GM11168 (cell line): ENCODE measurements around the gene SLC1A5.
"Not testable (repeated sequence)": the region's sequence is repeated elsewhere in the genome, so short reads cannot be mapped to it uniquely, and the experiment has no call there.

Source experiments
- in situ Hi-C: fragments of 300-500 bp; cut with MboI; formaldehyde crosslinking; loops from one replicate; pipeline ENCODE4 v1.12.0; 2022; ENCODE audit warnings: low sequenced_read_pairs; ENCODE audit not compliant: unreplicated experiment

Gene SLC1A5

GRCh38 chr19:46788262-46788967 is at the start of gene SLC1A5:
SLC1A5 (minus strand) TSS chr19:46788594; CDS start chr19:46787965, 629 bp downstream.
- in situ Hi-C loops, result no loop called here

- in situ Hi-C loops, result no loop called here
These were observed 49.8 kb upstream of the SLC1A5 start for GRCh38 chr19:46838160-46838559.

GRCh38 chr19:46834984-46835383 is 46.6 kb upstream of the SLC1A5 start:
- in situ Hi-C loops, result loop anchor here (5.0 kb wide), 1 partner anchor 78 kb away; no protein-coding TSS in a partner anchor

DNA sequence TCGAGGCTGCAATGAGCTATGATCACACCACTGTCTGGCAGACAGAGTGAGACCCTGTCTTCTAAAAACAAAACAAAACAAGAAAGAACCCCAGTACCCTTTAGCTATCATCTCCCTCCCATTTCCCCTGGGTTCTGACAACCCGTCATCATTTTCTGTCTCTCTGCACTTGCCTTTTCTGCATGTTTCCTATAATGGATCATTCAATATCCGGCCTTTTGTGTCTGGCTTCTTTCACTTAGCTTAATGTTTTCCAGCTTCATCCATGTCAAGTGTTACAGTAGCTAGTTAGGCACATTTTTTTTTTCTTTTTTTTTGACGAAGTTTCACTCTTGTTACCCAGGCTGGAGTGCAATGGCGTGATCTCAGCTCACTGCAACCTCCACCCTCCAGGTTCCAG is 45.7 kb upstream of the SLC1A5 start:
- in situ Hi-C loops, result loop anchor here (5.0 kb wide), 1 partner anchor 77 kb away; no protein-coding TSS in a partner anchor

GRCh38 chr19:46830864-46831263 is 42.5 kb upstream of the SLC1A5 start:
- in situ Hi-C loops, result loop anchor here (5.0 kb wide), 1 partner anchor 74 kb away; no protein-coding TSS in a partner anchor

GRCh38 chr19:46828484-46828883 is 40.1 kb upstream of the SLC1A5 start:
- in situ Hi-C loops, result no loop called here

DNA sequence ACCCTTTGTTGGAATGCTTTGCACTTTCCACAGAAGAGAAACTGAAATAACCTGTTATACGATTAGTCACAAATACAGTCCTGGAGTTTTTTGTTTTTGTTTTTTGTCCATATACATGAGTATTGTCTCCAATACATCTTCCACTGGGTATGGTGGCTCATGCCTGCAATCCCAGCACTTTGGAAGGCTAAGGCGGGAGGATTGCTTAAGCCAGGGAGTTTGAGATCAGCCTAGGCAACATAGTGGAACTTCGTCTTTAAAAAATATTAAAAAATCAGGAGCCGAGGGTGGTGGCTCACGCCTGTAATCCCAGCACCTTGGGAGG is 37.3 kb upstream of the SLC1A5 start:
- in situ Hi-C loops, result no loop called here

- in situ Hi-C loops, result no loop called here
These were observed 36.7 kb upstream of the SLC1A5 start for GRCh38 chr19:46824890-46825730.

DNA sequence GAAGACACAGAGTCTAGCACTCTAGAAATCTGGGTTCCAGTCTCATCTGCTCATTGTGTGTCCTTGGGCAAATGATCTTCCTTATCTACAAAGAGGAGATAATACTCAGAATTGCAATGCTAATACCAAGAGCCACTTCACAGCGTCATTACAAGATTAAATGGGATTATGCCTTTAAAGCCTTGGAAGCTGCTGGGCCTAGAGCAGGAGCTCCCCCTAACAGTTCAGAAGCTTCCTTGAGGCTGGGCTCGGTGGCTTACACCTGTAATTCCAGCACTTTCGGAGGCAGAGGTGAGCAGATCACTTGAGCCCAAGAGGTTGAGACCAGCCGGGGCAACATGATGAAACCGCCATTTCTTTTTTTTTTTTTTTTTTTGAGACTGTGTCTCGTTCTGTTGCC is 34.7 kb upstream of the SLC1A5 start:
- in situ Hi-C loops, result no loop called here

- in situ Hi-C loops, result not testable (repeated sequence)
These were observed 34.0 kb upstream of the SLC1A5 start for GRCh38 chr19:46822410-46822787.

DNA sequence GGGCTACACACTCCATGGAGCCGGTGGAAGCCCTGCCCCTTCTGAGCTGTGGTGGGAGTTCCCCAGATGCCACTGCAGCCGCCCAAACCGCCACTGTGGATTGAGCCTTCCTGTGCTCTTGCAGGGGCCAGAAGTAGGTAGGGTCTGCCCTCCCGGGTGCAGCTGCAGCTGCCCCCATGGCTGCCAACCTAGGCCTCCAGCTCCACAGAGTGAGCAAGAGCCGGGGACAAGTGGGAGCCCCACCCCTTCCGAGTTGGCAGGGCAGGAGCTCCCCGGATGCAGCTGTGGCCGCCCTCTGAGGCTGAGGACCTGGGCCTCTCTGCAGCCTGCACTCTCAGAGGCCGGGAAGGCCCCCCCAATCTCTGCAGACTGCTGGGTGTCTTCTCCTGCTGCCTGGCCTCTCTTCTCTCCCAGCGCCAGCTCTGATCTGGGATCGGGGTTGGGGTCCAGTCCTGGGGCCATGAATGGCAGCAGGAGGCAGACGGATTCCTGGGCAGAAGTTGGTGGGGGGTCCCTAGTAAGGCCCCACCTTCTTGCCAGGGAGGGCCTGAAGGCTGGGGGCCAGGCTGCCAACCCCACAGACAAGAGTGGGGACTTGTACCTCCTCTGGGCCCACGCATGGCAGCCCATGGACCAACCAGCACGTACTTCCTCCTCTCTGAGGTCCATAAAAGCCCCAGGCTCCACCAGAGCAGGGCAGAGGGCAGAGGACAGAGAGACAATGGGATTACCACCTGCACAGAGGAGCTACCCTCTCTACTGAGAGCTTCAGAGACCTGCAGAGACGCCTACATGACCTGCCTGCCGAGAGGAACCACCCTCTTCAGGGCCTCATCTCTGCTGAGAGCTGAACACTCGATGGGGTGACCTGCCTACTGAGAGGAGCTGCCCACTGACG is 33.4 kb upstream of the SLC1A5 start:
- in situ Hi-C loops, result no loop called here

DNA sequence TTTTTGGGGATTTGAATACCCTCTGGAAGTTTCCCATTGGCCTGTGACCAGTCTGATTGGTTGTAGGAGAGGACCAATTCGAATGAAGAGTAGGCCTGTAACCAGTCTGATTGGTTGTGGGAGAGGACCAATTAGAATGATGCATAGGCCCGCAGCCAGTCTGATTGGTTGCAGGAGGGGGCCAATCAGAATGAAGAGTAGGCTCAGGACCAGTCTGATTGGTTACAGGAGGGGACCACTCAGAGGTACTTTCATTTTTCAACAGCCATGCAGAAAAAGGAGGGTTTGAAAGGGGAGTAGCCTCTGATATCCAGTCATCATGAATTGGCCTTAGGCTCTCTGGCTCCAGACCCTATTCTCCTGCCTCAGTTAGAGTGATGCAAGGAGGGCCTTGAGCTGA is 30.4 kb upstream of the SLC1A5 start:
- in situ Hi-C loops, result no loop called here

- in situ Hi-C loops, result no loop called here
These were observed 27.6 kb upstream of the SLC1A5 start for GRCh38 chr19:46815833-46816627.

- in situ Hi-C loops, result no loop called here
These were observed 25.5 kb upstream of the SLC1A5 start for GRCh38 chr19:46813839-46814358.

DNA sequence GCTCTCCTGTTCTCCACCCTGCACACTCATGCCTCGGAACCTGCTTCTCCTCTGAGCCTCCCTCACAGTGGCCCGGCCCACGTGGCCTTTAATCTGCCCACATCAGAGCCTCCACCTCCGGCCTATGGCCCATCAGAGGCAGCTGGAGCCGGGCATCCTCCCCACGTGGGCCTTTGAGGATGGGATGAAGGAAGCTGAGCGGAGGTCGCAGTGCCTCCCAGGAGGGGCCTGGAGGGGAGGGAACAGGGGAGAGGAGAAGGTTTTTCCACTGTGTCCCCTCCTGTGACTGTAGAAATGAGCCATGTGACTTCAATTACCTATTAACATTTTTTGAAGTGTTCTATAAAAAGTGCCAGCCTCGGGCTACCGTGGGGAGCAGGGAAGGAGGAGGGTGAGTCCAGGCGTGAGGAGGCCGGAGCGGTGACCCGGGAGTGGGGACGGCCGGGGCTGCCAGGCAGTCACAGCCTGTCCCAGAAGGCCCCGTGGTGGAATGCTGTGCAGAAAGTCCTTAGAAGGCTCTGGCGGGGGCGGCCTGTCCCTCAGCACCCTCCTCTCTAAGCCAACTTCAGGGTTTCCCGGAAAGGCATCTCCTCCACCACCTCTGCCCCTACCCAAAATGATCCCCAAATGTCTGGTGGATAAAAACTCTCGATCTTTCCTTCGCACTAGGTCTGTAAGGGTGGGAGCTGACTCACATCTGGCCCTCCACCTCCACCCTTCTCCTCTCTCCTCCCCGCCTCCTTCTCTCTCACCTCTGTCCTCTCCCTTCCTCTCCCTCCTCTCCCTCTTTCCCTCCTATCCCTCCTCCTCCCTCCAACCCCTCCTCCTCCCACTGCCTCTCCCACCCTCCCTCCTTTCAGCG is 24.8 kb upstream of the SLC1A5 start:
- in situ Hi-C loops, result no loop called here

- in situ Hi-C loops, result no loop called here
These were observed 21.3 kb upstream of the SLC1A5 start for GRCh38 chr19:46809534-46810272.

DNA sequence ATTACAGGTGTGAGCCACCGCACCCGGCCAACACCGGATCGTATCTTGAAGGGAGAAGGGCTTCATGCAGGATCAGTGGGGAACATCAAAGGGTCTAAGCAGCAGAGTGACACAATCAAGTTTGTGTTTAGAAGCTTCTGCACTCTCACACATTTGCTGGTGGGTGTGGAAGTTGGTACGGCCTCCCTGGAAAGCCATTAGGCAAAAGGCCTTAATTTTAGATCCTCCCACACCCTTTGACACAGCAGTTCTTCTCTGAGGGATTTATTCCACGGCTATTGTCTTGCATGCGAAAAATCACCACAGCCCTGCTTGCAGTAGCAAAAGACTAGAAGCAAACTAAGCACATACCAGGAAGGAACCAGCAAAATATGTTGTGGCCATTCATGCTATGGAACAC is 18.3 kb upstream of the SLC1A5 start:
- in situ Hi-C loops, result no loop called here

GRCh38 chr19:46804432-46804831 is 16.0 kb upstream of the SLC1A5 start:
- in situ Hi-C loops, result not testable (repeated sequence)
